ENCODE data around the gene FNIP1.
"Not testable (repeated sequence)": the region's sequence is repeated elsewhere in the genome, so short reads cannot be mapped to it uniquely, and the experiment has no call there.

GRCh38 chr5:131593436-131593835, 203.4 kb downstream of the FNIP1 start:
- not testable (repeated sequence) for TF ChIP-seq CTCF (IDR thresholded peaks at IDR 0.05); EZH2 (IDR thresholded peaks at IDR 0.05; ENCODE audit: borderline replicate concordance, insufficient read depth, low read depth, low read length, poor library complexity, severe bottlenecking)
